ENCODE data around the gene RCSD1.
"Not testable (repeated sequence)": the region's sequence is repeated elsewhere in the genome, so short reads cannot be mapped to it uniquely, and the experiment has no call there.

RCSD1 gene

GRCh38 chr1:167629681-167630567 lies at the start of gene RCSD1:
TSS of gene RCSD1 (plus strand) at chr1:167630232. CDS start at chr1:167630424, 192 bp downstream.
- no peak for DNase-seq

GRCh38 chr1:167582064-167582463 lies 48.0 kb upstream of the RCSD1 start:
- DNase-seq: no peak

GRCh38 chr1:167582722-167583121 lies 47.3 kb upstream of the RCSD1 start:
- no peak for DNase-seq

GRCh38 chr1:167584581-167584980 lies 45.5 kb upstream of the RCSD1 start:
- DNase-seq: no peak

GRCh38 chr1:167587342-167587741 lies 42.7 kb upstream of the RCSD1 start:
- no peak for DNase-seq

- DNase-seq: no peak
Measured at GRCh38 chr1:167587872-167588271, 42.2 kb upstream of the RCSD1 start.

- DNase-seq: no peak
Measured at GRCh38 chr1:167588361-167588760, 41.7 kb upstream of the RCSD1 start.

- no peak for DNase-seq
Measured at GRCh38 chr1:167592475-167592874, 37.6 kb upstream of the RCSD1 start.

GRCh38 chr1:167593860-167594259 lies 36.2 kb upstream of the RCSD1 start:
- DNase-seq: no peak

GRCh38 chr1:167594822-167595221 lies 35.2 kb upstream of the RCSD1 start:
- DNase-seq: no peak

- no peak for DNase-seq
Measured at GRCh38 chr1:167599957-167600581, 30.0 kb upstream of the RCSD1 start.

- no peak for DNase-seq
Measured at GRCh38 chr1:167601442-167602383, 28.3 kb upstream of the RCSD1 start.

- no peak for DNase-seq
Measured at GRCh38 chr1:167602840-167603239, 27.2 kb upstream of the RCSD1 start.

GRCh38 chr1:167605576-167605975 lies 24.5 kb upstream of the RCSD1 start:
- no peak for DNase-seq

GRCh38 chr1:167611983-167612382 lies 18.0 kb upstream of the RCSD1 start:
- no peak for DNase-seq

GRCh38 chr1:167612587-167613385 lies 17.2 kb upstream of the RCSD1 start:
- DNase-seq: no peak

GRCh38 chr1:167613984-167614383 lies 16.0 kb upstream of the RCSD1 start:
- not testable (repeated sequence) for DNase-seq

GRCh38 chr1:167614851-167615250 lies 15.2 kb upstream of the RCSD1 start:
- DNase-seq: no peak

GRCh38 chr1:167616521-167616920 lies 13.5 kb upstream of the RCSD1 start:
- no peak for DNase-seq

- no peak for DNase-seq
Measured at GRCh38 chr1:167617153-167618147, 12.6 kb upstream of the RCSD1 start.

GRCh38 chr1:167618366-167618765 lies 11.7 kb upstream of the RCSD1 start:
- DNase-seq: no peak

Data from NCI-H1417 treated with DMSO at 0.1 percent for 48 hours (cell line).